ENCODE results near the gene SEMA5A. TPM values are rescaled to one million over a fixed set of nuclear protein-coding genes. Genes with fewer than 3 reads are reported as not detected.

Gene SEMA5A
- total RNA-seq, 4 donors from 2014 or later, result 2.3 to 4.7 (median 3.7) TPM

DNA sequence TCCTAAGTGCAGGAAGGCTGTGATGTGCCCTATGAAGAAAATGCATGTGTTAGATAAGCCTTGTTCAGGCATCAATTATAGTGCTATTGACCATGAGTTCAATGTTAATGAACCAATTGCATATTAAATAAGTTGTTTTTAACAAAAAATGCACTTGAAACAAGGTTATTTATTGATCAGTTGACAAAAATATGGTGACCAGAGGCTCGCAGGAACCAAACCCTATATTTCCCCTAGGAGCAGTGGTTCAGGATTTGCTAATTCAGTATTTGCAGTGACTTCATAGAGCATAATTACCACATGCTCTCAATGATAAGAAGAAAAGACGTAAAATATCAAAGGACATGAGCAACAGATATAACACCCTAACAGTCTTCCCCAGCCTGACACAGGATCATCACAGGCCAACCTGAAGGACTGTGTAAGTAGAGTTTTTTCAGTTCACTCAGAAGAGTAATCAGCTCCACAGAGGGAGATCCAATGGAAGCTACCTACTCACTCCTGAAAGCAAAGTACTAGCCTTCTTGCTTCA, 92.3 kb downstream of the SEMA5A start:
- ATAC-seq, result no peak
- Histone ChIP-seq H3K4me3 (no peak overlapping the region), H3K27ac (no peak overlapping the region), H3K27me3 (no peaks in the 10 kb centered on the region), H3K36me3 (no peaks in the 10 kb centered on the region), H3K4me1 (no peaks in the 10 kb centered on the region), H3K9me3 (peaks cover 0 to 6% (median 0%) of the 10 kb centered on the region in 3 donors)
- TF ChIP-seq POLR2A (IDR thresholded peaks at IDR 0.05), result no peak
- TF ChIP-seq POLR2AphosphoS5 (IDR thresholded peaks at IDR 0.05), result no peak
- TF ChIP-seq EP300 (IDR thresholded peaks at IDR 0.05), result no peak
- TF ChIP-seq, protein P1, sequence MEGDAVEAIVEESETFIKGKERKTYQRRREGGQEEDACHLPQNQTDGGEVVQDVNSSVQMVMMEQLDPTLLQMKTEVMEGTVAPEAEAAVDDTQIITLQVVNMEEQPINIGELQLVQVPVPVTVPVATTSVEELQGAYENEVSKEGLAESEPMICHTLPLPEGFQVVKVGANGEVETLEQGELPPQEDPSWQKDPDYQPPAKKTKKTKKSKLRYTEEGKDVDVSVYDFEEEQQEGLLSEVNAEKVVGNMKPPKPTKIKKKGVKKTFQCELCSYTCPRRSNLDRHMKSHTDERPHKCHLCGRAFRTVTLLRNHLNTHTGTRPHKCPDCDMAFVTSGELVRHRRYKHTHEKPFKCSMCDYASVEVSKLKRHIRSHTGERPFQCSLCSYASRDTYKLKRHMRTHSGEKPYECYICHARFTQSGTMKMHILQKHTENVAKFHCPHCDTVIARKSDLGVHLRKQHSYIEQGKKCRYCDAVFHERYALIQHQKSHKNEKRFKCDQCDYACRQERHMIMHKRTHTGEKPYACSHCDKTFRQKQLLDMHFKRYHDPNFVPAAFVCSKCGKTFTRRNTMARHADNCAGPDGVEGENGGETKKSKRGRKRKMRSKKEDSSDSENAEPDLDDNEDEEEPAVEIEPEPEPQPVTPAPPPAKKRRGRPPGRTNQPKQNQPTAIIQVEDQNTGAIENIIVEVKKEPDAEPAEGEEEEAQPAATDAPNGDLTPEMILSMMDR (IDR thresholded peaks at IDR 0.05), result no peak
- WGBS, 2 donors (ENCODE audit: low coverage in 1 of 2), result 82% methylated on average over 2 of the region's 2 CpGs; no CpG with 5 or more reads in 1 of the 2 donors

DNA sequence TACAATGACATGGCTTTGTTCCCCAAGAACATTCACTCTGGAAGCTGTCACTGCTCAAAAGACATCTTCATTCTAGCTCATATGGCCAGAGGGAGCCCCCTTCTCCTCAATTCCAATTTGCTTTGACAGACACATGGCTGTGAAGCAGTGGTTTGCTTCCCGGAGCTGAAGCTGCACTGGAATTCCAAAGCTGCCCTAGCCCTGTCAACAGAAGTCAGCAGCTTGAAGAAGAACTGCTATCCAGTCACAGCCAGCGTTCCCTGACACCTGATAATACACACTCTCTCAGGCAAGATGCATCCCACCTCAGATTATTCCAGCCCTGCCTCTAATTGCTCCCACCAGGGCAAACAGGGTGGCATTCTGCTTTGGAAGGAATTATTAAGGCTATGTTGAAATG, 93.7 kb downstream of the SEMA5A start:
- ATAC-seq, result no peak
- Histone ChIP-seq H3K9me3 (peaks cover 0 to 6% (median 0%) of the 10 kb centered on the region in 3 donors), H3K27ac (no peak overlapping the region), H3K27me3 (no peaks in the 10 kb centered on the region), H3K4me1 (no peaks in the 10 kb centered on the region), H3K36me3 (no peaks in the 10 kb centered on the region), H3K4me3 (no peak overlapping the region)
- TF ChIP-seq, protein P1 (IDR thresholded peaks at IDR 0.05), result no peak
- WGBS, 2 donors (ENCODE audit: low coverage in 1 of 2), result 30 to 43% methylated on average over 2 of the region's 2 CpGs

DNA sequence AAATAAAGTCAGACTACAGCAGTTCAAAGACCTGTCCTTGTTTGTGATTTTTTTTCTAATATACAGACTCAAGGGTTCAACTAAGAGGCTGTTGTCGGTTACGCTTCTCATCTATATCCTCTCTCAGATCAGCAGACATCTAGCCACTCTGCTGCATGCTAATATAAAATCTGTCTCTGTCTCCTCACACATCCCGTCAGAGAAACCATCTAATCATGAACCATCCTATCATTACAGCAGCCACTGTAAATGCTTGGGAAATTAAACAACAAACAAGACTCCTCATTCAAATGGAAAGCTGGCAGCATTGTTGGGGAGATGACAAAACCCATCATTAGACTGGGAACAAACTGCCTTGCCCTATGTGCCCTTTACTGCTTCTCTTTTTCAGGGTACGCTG, 94.8 kb downstream of the SEMA5A start:
- no peak for ATAC-seq
- peaks cover 0 to 6% (median 0%) of the 10 kb centered on the region in 3 donors for H3K9me3 ChIP-seq
- H3K36me3 ChIP-seq, result no peaks in the 10 kb centered on the region
- no peak overlapping the region for H3K27ac ChIP-seq
- TF ChIP-seq POLR2AphosphoS5 (IDR thresholded peaks at IDR 0.05) (no peak), POLR2A (IDR thresholded peaks at IDR 0.05) (no peak), EP300 (IDR thresholded peaks at IDR 0.05) (no peak)
- TF ChIP-seq, protein P1 (IDR thresholded peaks at IDR 0.05), result no peak
- no peak overlapping the region for H3K4me3 ChIP-seq
- 89% methylated on average over 4 of the region's 4 CpGs for whole genome bisulfite sequencing, 2 donors (ENCODE audit: low coverage in 1 of 2)
- H3K4me1 ChIP-seq, result peaks cover 0 to 4% (median 0%) of the 10 kb centered on the region in 3 donors
- H3K27me3 ChIP-seq, result no peaks in the 10 kb centered on the region

DNA sequence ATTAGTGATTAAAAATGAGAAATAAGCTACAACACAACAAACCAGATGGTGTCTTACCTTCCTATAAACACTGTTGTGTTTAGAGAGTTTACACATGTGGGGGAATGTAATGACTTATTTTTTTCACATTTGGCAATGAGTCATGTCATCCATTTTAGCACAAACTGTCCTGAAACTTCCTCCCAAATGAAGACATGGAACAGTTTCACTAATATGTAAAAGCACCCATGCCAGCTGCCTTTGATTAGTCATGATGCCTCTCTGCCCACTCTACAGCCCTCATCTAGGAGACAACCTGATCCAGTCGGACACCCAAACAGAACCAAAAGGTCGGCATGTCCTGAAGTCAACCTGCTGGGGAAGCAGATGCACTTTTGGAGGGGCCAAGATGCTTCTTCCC, 98.2 kb downstream of the SEMA5A start:
- no peaks in the 10 kb centered on the region for H3K27me3 ChIP-seq
- WGBS, 2 donors (ENCODE audit: low coverage in 1 of 2), result 92 to 94% methylated on average over 2 of the region's 2 CpGs
- no peak for TF ChIP-seq EP300 (IDR thresholded peaks at IDR 0.05)
- TF ChIP-seq, protein P1 (IDR thresholded peaks at IDR 0.05), result no peak
- TF ChIP-seq POLR2AphosphoS5 (IDR thresholded peaks at IDR 0.05), result no peak
- TF ChIP-seq POLR2A (IDR thresholded peaks at IDR 0.05), result no peak
- no peak overlapping the region for H3K27ac ChIP-seq
- no peak overlapping the region for H3K4me3 ChIP-seq
- H3K4me1 ChIP-seq, result peaks cover 0 to 4% (median 0%) of the 10 kb centered on the region in 3 donors
- no peaks in the 10 kb centered on the region for H3K9me3 ChIP-seq
- H3K36me3 ChIP-seq, result no peaks in the 10 kb centered on the region
- no peak for ATAC-seq

DNA sequence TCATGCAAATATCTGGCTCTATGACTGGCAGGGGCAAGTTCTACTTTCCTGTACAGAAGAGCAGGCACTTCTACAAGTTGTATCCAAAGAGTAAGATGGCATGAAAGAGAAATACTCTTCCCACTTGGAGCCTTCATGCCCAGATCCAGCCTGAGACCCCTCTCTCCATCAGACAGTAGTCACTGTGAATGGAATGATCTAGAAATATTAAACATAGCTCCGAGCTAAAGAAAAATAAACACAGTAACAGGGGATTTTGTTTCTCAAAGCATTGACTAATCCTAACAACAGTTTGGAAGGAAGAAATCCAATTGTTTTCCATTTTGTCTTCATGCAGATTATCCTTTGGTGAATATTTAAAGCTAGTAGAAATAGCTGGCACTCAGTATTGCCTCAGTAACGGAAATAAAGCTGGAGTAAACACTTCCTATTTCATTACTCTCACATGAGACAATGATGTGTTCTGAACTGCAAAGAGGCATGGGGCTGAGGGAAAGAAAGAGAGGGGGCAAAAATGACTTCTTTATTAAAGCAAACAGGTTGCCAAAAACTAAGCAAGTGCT, 100.0 kb downstream of the SEMA5A start:
- ATAC-seq, result peak; percentile 37
- Histone ChIP-seq H3K9me3 (no peaks in the 10 kb centered on the region), H3K27ac (no peak overlapping the region)

More for the DNA sequence above, 100.0 kb downstream of the SEMA5A start:
- H3K4me1 ChIP-seq, result peaks cover 0 to 4% (median 0%) of the 10 kb centered on the region in 3 donors
- WGBS, 2 donors (ENCODE audit: low coverage in 1 of 2), result 9 to 23% methylated on average over 1 to 2 of the region's 2 CpGs
- no peak overlapping the region for H3K4me3 ChIP-seq
- H3K36me3 ChIP-seq, result no peaks in the 10 kb centered on the region
- H3K27me3 ChIP-seq, result no peaks in the 10 kb centered on the region
- TF ChIP-seq EP300 (IDR thresholded peaks at IDR 0.05) (no peak), POLR2A (IDR thresholded peaks at IDR 0.05) (no peak), POLR2AphosphoS5 (IDR thresholded peaks at IDR 0.05) (no peak)
- TF ChIP-seq, protein P1 (IDR thresholded peaks at IDR 0.05), result no peak

Data from gastroesophageal sphincter (tissue), 4 donors.